ENCODE measurements around the gene PREX1. TPM values are rescaled to one million over a fixed set of nuclear protein-coding genes. Genes with fewer than 3 reads are reported as not detected.

PREX1 gene
- total and polyA plus RNA-seq, 2 of the 4 experiments (the other 2 are of a cell fraction) = 0.67 to 0.72 TPM

- Histone ChIP-seq H4K91ac (ENCODE audit: insufficient read depth, low read depth, low read length) (no peak overlapping the region), H3K79me1 (ENCODE audit: low read depth in 1 of 2, low read length in 2 of 2) (no peaks in the 10 kb centered on the region), H4K8ac (ENCODE audit: low read depth in 2 of 2, low read length in 2 of 2) (no peak overlapping the region), H2AFZ (replicated peaks; ENCODE audit: low read length, poor library complexity) (no peak overlapping the region), H3K56ac (ENCODE audit: extremely low read depth, insufficient read depth, low read length) (no peak overlapping the region), H3K4me2 (ENCODE audit: low read depth, low read length) (no peak overlapping the region), H2AK5ac (ENCODE audit: low read depth, low read length) (no peak overlapping the region), H3K4me1 (ENCODE audit: control insufficient read depth, insufficient read depth, low read length) (no peaks in the 10 kb centered on the region; the same call in 1 of the 2 replicates), H3K9me1 (ENCODE audit: insufficient read depth, low read length) (no peaks in the 10 kb centered on the region), H2BK15ac (ENCODE audit: low read depth, low read length) (no peak overlapping the region), H4K20me1 (ENCODE audit: insufficient read depth, low read length) (no peaks in the 10 kb centered on the region), H2BK20ac (ENCODE audit: low read depth, low read length) (no peak overlapping the region), H2BK120ac (ENCODE audit: low read depth, low read length) (no peak overlapping the region), H3K27ac (ENCODE audit: insufficient read depth, low read length) (no peak overlapping the region), H3K9me3 (ENCODE audit: control insufficient read depth, insufficient read depth, low read length) (no peaks in the 10 kb centered on the region), H3K18ac (ENCODE audit: low read depth, low read length) (no peak overlapping the region), H4K5ac (ENCODE audit: low read depth, low read length) (no peak overlapping the region), H3K4ac (ENCODE audit: low read depth, low read length) (no peak overlapping the region), H2AK9ac (replicated peaks; ENCODE audit: low read depth, low read length, poor library complexity) (no peak overlapping the region), H3K14ac (replicated peaks; ENCODE audit: low read depth, low read length) (no peak overlapping the region), H3K36me3 (ENCODE audit: control insufficient read depth, insufficient read depth, low read length) (no peaks in the 10 kb centered on the region), H3K9ac (ENCODE audit: low read depth, low read length) (no peak overlapping the region), H2BK5ac (ENCODE audit: low read depth, low read length, poor library complexity, severe bottlenecking) (no peak overlapping the region), H3K27me3 (ENCODE audit: control insufficient read depth, insufficient read depth, low read length) (0 out of 2 replicates have a peak, but pooled peaks cover 2% of the 10 kb centered on the region), H3K23ac (ENCODE audit: low read depth, low read length) (no peak overlapping the region), H3K4me3 (ENCODE audit: insufficient read depth, low read depth, low read length) (no peak overlapping the region)
- DNase-seq (no peak), ATAC-seq (ENCODE audit: low read depth) (no peak)
- ChIA-PET CTCF (interaction anchor here (0.6 kb wide), 1 partner anchor 411 kb away, joined by 5 read pairs; no protein-coding TSS in a partner anchor), POLR2A (ENCODE audit: unreplicated experiment) (no interaction called here)
- WGBS, 2 experiments (ENCODE audit: extremely low coverage in 2 of 2, insufficient read length in 1 of 2) = 58% methylated on average over 6 of the region's 8 CpGs; no CpG with 5 or more reads in 1 of the 2 experiments
- intact Hi-C loops (cut with micrococcal nuclease) = loop anchor here (10.0 kb wide), 1 partner anchor 169 kb away; the partner anchor contains the start of gene PREX1
- in situ Hi-C loops (cut with MboI; ENCODE audit: low sequenced_read_pairs) = loop anchor here (5.0 kb wide), 1 partner anchor 251 kb away; no protein-coding TSS in a partner anchor
- no peak for TF ChIP-seq CTCF (conservative IDR thresholded peaks at IDR 0.05; ENCODE audit: low read depth, low read length)
- TF ChIP-seq POLR2A (IDR thresholded peaks at IDR 0.05; ENCODE audit: low read depth, low read length) = no peak
- dilution Hi-C loops (cut with HindIII; ENCODE audit: low sequenced_read_pairs, unreplicated experiment) = no loop called here
- no TSS peak for BruUV-seq (replicated peaks)
Observed at GRCh38 chr20:48656137-48656536, 171.7 kb downstream of the PREX1 start.
